OCI-LY3 (cell line): ENCODE measurements around the gene HSD3B7.

Experiments
- CTCF ChIP-seq: fragments of 200-600, 300-600 bp; sonication (generic); IDR thresholded peaks from 2 replicates; pipeline ENCODE4 v1.5.1; 2014; ENCODE audit warnings: antibody characterized with exemption, low read length, low read depth
- EZH2phosphoT487 ChIP-seq: fragments of 200-600 bp; shearing (Covaris generic); IDR thresholded peaks from 2 replicates; pipeline ENCODE4 v1.6.1; 2018; ENCODE audit warnings: antibody characterized with exemption, mixed run types, low read depth

GRCh38 chr16:30997725-30998711 lies 13.0 kb downstream of the HSD3B7 start:
- TF ChIP-seq CTCF (no peak), EZH2phosphoT487 (no peak)
